Effector memory CD4-positive, alpha-beta T cell (primary cell): ENCODE results near the gene NOL4L.

Experiments
- DNase-seq, 3 donors: peaks; one replicate each; pipeline ENCODE4 v3.0.0-alpha.2; 2020
- H3K27ac ChIP-seq: 2 replicates; pipeline ENCODE4 v1.7.0; 2013; ENCODE audit warnings: mild to moderate bottlenecking, low read length, moderate library complexity; ENCODE audit not compliant: insufficient read depth, poor library complexity, severe bottlenecking
- H3K27me3 ChIP-seq: replicated peaks from 2 replicates; pipeline ENCODE4 v1.7.0; 2013; ENCODE audit warnings: mild to moderate bottlenecking, low read length; ENCODE audit not compliant: insufficient read depth, control insufficient read depth, poor library complexity, severe bottlenecking
- H3K36me3 ChIP-seq: 2 replicates; pipeline ENCODE4 v1.7.0; 2013; ENCODE audit warnings: mild to moderate bottlenecking, low read length, moderate library complexity; ENCODE audit not compliant: control insufficient read depth, insufficient read depth
- H3K4me1 ChIP-seq: 2 replicates; pipeline ENCODE4 v1.7.0; 2013; ENCODE audit warnings: low read length, mild to moderate bottlenecking; ENCODE audit not compliant: control insufficient read depth, insufficient read depth, poor library complexity, severe bottlenecking
- H3K4me3 ChIP-seq: 2 replicates; pipeline ENCODE4 v1.7.0; 2013; ENCODE audit warnings: low read length, low read depth, mild to moderate bottlenecking; ENCODE audit not compliant: insufficient read depth, poor library complexity, severe bottlenecking
- H3K9me3 ChIP-seq: 2 replicates; pipeline ENCODE4 v1.7.0; 2013; ENCODE audit warnings: mild to moderate bottlenecking, low read length, moderate library complexity; ENCODE audit not compliant: control insufficient read depth

NOL4L gene

DNA sequence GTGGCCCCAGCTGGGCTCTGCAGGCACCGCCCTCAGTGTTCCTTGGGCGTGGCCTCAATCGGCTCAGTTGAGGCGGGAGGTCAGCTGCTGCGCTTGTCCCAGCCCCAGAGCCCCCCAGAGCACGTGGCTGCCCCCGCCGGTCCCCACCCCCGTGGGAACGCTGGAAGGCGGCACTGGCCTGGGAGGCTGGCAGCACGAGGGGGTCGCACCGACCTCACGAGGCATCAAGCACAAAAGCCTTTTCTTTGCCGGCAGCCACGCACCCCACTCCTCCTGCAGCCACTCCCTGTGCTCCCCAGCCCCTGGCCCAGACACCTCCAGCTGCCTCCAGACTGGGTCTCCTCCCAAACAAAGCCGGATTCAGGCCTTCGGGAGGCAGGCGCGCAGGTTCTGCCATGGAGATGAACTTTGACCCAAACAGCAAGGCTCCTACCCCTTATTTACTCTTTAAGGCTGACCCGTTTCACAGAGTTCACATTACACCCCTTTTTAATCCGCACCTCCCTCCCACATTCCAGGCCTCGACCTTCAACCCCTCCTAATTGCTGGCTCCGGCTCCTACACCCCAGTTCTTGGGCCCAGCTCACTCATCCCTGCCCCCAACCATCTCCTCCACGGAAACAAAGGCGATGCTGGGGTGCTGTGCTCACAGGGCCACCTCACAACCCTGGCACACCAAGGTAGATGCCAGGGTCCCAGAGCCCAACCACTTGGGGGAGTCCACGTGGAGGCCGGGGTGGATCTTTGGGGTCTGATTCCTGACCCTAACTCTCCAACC is 111.7 kb downstream of the NOL4L start:
- peak overlapping the region; percentile 20 for H3K27ac ChIP-seq
- H3K4me1 ChIP-seq, result no peaks in the 10 kb centered on the region
- H3K27me3 ChIP-seq, result no peaks in the 10 kb centered on the region
- no peaks in the 10 kb centered on the region for H3K9me3 ChIP-seq
- no peak overlapping the region for H3K4me3 ChIP-seq
- peaks cover 38% of the 10 kb centered on the region for H3K36me3 ChIP-seq
- no peak for DNase-seq

DNA sequence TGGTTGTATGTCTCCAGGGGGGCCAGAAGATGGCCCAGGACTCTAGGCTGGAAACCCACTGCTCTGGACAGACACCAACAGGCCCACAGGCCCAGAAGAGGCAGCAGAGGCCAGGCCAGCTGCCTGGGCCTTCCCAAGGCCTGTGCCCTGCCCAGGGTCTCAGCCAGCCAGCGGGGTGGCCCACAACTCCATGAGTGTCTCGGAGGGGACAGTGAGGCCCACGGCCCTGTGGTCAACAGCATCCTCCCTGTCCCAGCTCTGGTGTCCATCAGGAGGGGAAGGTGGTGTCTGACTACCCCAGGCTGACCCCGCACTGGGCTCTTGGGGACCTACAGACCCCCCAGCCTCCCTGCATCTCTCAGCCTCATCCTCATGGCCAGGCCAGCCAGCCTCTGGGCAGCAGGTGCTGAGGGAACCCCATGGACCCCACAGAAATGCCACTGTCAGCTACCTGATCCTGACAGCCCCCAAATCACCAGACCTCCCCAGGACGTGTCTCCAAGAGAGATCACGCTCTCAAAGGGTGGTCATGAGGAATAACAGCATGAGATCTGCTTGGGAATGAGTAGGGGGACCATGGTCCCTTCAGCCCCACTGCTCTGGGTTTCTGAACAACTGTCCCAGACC is 112.4 kb downstream of the NOL4L start:
- H3K36me3 ChIP-seq, result peaks cover 38% of the 10 kb centered on the region
- H3K27ac ChIP-seq, result no peak overlapping the region
- H3K4me3 ChIP-seq, result no peak overlapping the region
- H3K27me3 ChIP-seq, result no peaks in the 10 kb centered on the region
- DNase-seq, result no peak
- H3K4me1 ChIP-seq, result no peaks in the 10 kb centered on the region
- H3K9me3 ChIP-seq, result no peaks in the 10 kb centered on the region

DNA sequence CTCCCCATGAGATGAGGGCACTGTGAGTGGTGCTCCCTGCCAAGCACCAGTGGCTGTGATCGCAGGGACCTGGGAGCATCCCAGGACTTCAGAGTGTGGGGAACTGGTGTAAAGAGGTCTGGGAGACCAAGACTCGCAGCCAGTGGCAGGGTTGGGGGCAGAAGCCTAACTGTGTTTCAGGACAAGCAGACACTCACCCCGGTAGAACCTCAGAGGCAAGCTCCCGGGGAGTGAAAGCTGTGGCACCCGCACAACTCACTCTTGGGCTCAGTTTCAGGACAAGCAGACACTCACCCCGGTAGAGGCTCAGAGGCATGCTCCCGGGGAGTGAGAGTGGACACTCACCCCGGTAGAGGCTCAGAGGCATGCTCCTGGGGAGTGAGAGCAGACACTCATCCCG is 114.2 kb downstream of the NOL4L start:
- H3K27ac ChIP-seq, result peak overlapping the region; percentile 23

DNA sequence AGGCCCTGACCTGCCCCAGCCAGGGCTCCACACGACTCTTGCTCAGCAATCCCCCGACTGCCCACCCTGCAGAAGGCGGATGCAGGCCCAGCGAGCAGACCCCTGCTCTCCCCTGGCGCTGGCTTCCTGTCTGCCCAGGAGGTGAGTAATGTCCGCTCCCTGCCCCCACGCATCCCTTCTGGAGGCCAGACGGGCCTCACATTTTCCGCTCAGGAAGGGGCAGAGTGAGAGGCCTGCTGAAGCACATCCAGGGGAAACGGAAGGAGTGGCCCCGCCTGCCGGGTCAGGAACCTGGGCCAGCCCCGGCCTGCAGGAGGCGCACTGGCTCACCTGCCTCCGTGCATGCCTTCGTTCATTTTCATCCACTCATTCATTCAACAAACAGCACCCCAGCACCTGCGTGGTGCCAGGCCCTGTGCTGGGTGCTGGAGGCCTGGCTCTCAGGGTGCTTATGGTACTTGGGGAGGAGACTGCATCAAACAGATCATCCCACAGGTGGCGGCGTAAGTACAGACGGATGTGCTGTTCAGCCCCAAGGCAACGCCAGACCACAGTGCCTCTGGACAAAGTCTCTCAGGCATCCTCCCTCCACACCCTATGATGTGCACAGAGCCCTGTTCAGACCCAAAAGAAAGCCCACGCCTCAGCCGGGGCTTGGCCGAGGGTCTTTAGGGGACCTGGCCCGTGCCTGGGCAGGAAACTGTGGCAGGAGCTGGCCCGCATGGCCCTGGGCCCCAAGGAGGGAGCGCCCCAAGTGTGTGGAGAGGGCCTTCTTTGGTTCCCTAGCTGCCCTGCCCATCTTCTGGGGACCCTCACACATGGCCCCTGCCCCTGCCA is 114.9 kb downstream of the NOL4L start:
- DNase-seq, result no peak
- Histone ChIP-seq H3K27me3 (no peaks in the 10 kb centered on the region), H3K4me1 (no peaks in the 10 kb centered on the region), H3K36me3 (peaks cover 41% of the 10 kb centered on the region), H3K4me3 (no peak overlapping the region), H3K9me3 (no peaks in the 10 kb centered on the region), H3K27ac (no peak overlapping the region)

More for the DNA sequence above, 114.2 kb downstream of the NOL4L start:
- H3K4me3 ChIP-seq, result no peak overlapping the region
- no peaks in the 10 kb centered on the region for H3K27me3 ChIP-seq
- DNase-seq, result no peak
- no peaks in the 10 kb centered on the region for H3K9me3 ChIP-seq
- no peaks in the 10 kb centered on the region for H3K4me1 ChIP-seq
- peaks cover 38% of the 10 kb centered on the region for H3K36me3 ChIP-seq

DNA sequence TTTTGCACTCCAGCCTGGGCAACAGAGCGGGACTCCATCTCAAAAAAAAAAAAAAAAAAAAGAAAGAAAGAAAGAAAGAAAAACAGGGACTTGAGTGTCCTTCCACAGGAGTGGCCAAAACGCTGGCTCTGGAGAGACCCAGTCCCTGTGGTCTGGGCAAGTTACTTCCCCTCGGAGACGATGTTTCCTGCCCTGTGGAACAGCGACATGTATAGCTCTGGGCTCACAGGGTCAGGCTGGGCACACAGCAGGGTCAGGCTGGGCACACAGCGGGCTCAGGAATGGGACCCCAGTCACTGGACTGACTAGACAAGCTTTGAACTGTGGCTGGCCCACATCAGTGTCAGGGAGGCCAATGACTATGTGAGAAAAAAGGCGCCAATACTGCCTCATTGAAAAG is 116.3 kb downstream of the NOL4L start:
- Histone ChIP-seq H3K4me3 (no peak overlapping the region), H3K4me1 (no peaks in the 10 kb centered on the region), H3K9me3 (no peaks in the 10 kb centered on the region), H3K27ac (no peak overlapping the region), H3K27me3 (no peaks in the 10 kb centered on the region), H3K36me3 (peaks cover 33% of the 10 kb centered on the region)
- DNase-seq, result no peak

DNA sequence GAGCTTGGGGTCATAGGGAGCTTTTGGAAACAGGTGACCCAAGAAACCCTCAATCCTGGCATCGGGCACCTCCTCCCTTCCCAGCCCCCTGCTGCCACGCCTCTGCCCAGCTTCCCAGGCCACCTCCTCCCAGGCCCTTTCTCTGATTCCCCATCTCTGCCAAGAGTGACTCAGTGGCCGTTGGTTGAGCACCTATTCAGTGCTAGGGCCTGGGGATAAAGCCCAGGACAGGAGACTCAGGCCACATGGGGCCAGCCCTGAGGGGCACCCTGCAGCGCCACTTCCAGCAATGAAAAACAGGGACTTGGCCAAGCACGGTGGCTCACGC is 116.9 kb downstream of the NOL4L start:
- Histone ChIP-seq H3K4me3 (no peak overlapping the region), H3K9me3 (no peaks in the 10 kb centered on the region), H3K27me3 (no peaks in the 10 kb centered on the region), H3K4me1 (no peaks in the 10 kb centered on the region), H3K36me3 (peaks cover 28% of the 10 kb centered on the region), H3K27ac (no peak overlapping the region)
- no peak for DNase-seq

DNA sequence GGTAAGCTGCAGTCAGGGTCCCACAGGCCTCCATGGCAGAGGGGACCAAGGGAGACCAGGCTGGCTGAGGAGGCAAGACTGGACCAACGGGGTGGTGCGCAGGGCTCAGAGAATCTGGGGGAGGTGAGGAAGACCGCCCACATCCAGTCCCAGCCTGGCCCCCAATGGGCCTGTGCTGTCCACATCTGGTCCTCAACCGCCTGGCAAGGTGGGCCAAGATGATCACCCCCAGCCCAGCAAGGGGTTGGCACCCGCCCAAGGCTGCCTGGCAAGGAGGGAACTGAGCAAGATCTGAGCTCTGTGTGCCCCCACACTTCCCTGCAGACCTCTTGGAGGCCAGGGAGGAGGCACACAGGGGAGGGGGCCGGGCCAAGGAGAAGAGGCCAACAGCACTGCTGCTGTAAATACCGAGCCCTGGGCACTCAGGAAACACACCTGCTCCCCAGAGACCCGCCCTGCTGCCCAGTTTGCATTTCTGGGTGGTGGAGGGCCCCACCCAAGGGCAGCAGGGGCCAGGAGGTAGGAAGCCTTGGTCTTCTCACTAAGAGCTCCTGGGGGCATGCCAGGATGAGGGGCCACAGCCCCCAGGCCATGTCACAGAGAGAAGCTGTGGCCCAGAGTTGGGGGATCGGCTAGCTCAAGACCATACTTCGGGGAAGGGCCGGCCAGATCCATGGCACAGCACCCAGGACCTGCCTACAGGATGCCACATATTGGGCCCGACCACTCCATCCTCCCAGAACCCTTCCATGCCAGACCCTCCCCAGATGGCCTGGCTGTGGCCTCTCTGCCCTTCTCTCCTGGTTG is 117.4 kb downstream of the NOL4L start:
- Histone ChIP-seq H3K36me3 (peaks cover 23% of the 10 kb centered on the region), H3K4me1 (no peaks in the 10 kb centered on the region)
- DNase-seq, result no peak

DNA sequence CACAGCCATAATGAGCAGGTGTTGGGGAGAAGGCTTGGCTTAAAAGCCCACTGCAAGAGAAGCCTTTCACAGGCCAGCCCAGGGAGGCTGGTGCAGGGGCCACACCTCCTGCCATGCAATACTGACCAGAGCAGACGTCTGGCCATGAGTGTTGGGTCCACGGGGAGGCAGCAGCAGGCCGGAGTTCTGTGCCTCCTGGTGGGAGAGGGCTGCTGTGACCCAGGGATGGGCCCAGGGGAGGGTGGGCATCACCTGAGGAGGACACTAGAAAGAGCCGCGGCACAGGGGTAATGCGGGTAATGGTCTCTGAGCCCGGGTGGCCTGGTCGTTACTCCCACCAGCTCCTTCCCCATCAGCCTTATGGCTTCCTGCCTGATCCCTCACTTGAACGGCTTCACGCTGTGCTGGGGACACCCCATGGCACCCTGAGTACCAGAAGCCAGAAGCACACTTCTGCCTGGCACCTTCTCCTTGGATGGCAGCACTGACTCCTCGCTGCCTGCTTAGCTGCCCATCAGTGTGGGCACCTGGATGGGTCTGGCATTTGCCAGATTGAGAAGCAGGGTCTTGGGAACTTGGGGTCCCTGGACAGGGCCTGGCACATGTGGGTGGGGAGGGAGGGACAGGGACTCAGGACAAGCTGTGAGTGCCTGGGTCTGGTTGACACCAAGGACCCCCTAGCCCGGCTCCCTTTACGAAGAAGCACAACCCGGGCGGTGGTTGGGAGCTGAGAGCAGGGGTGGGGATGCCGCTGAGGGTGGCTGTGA is 118.2 kb downstream of the NOL4L start:
- peak overlapping the region; percentile 20 for H3K27ac ChIP-seq
- H3K4me1 ChIP-seq, result no peaks in the 10 kb centered on the region
- no peak for DNase-seq
- H3K4me3 ChIP-seq, result no peak overlapping the region
- no peaks in the 10 kb centered on the region for H3K9me3 ChIP-seq
- H3K27me3 ChIP-seq, result no peaks in the 10 kb centered on the region
- peaks cover 21% of the 10 kb centered on the region for H3K36me3 ChIP-seq

More for the DNA sequence above, 117.4 kb downstream of the NOL4L start:
- Histone ChIP-seq H3K27ac (peak overlapping the region; percentile 20), H3K4me3 (no peak overlapping the region), H3K27me3 (no peaks in the 10 kb centered on the region), H3K9me3 (no peaks in the 10 kb centered on the region)
